Upper lobe of left lung (tissue), 6 donors: ENCODE results near the gene PRMT3. TPM values are rescaled to one million over a fixed set of nuclear protein-coding genes. Genes with fewer than 3 reads are reported as not detected.
"Not testable (repeated sequence)": the region's sequence is repeated elsewhere in the genome, so short reads cannot be mapped to it uniquely, and the experiment has no call there.

Experiments
- ATAC-seq, 2 donors: fragments of 200-7000 bp; cut with Tn5 transposase; one replicate each; pipeline ENCODE4 v1.9.1; 2022; ENCODE audit warnings: mild to moderate bottlenecking in 2 of 2, moderate library complexity in 2 of 2; ENCODE audit not compliant: low FRiP score in 2 of 2
- DNase-seq, 2 donors: peaks; one replicate each; pipeline ENCODE4 v3.0.0-alpha.2; 2019 to 2020
- H3K27ac ChIP-seq, 4 donors: fragments of 200-600 bp; sonication (generic); one replicate each; pipeline ENCODE4 v1.5.1; 2016 to 2019
- H3K27me3 ChIP-seq, 4 donors: fragments of 200-600 bp; sonication (generic); one replicate each; pipeline ENCODE4 v1.5.1; 2017 to 2019
- H3K36me3 ChIP-seq, 4 donors: fragments of 200-600 bp; sonication (generic); one replicate each; pipeline ENCODE4 v1.5.1; 2016 to 2019
- H3K4me1 ChIP-seq, 4 donors: fragments of 200-600 bp; sonication (generic); one replicate each; pipeline ENCODE4 v1.5.1; 2018 to 2019
- H3K4me3 ChIP-seq, 4 donors: fragments of 200-600 bp; sonication (generic); one replicate each; pipeline ENCODE4 v1.5.1; 2017 to 2019; ENCODE audit warnings: mild to moderate bottlenecking in 2 of 4, moderate library complexity in 1 of 4
- H3K9me3 ChIP-seq, 4 donors: fragments of 200-600 bp; sonication (generic); one replicate each; pipeline ENCODE4 v1.5.1; 2018 to 2019
- EP300 ChIP-seq, 4 donors: sonication (generic); formaldehyde crosslinking; IDR thresholded peaks; one replicate each; pipeline ENCODE4 v1.5.1; 2017; ENCODE audit warnings: antibody characterized with exemption in 4 of 4, control low read depth in 2 of 4
- POLR2A ChIP-seq, 4 donors: fragments of 450-650 bp; IDR thresholded peaks; one replicate each; pipeline ENCODE4 v1.5.1; 2016 to 2017; ENCODE audit warnings: antibody characterized with exemption in 4 of 4, mild to moderate bottlenecking in 2 of 4
- POLR2AphosphoS5 ChIP-seq, 2 donors: sonication (generic); formaldehyde crosslinking; IDR thresholded peaks; one replicate each; pipeline ENCODE4 v1.5.1; 2017; ENCODE audit warnings: antibody characterized with exemption in 2 of 2
- WGBS, 2 donors: methylation state at CpG; one replicate each; pipeline ENCODE4 v1.1.5; 2017 to 2018; 5-methylcytosine and 5-hydroxymethylcytosine counted together
- total RNA-seq, 6 donors: library from RNA; depleted of rRNA in 4 of 6; stranded (reverse); fragments of >200 nt in 4 of 6; gene quantifications; one replicate each; pipeline versions ENCODE4 v1.1.0 to v1.2.1, GENCODE V29; 2016 to 2021
- TF ChIP-seq, protein P1 (sequence below), 6 experiments: fragments of 450-650 bp in 4 of 6; fragments of 200-600 bp in 2 of 6; sonication (generic) in 2 of 6; IDR thresholded peaks; one replicate each; pipeline ENCODE4 v1.5.1; 2016 to 2019; ENCODE audit warnings: antibody characterized with exemption in 6 of 6
- donor health status: DM: no; HTN: no; CAD: no; lungs with moderate emphysema.
- donor health status: DM: no; HTN: yes; CAD: no; lungs with severe emphysema.

PRMT3 gene
- total RNA-seq, 6 donors from 2014 or later = 7.6 to 31.4 (median 13.1) TPM

DNA sequence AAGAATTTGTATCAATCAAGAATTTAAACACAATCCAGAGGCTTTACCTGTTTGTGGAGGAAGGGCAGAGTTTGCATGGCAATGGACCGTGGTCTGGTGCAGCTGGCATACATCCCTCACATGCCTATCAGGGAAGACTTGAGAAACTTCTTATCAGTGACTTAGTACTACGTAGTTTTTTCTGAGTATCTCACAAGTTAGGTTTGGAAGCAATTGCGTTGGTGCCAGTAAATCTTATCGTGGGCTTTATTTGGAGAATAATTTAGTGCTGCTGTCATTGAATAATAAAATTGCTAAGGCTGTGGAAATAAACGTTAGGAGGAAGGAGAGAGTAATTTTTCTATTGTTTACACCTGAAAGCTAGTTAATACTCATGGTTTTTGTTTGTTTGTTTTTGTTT, 72.3 kb downstream of the PRMT3 start:
- Histone ChIP-seq H3K27ac (no peak overlapping the region), H3K4me3 (no peak overlapping the region), H3K36me3 (peaks cover 0 to 10% (median 0%) of the 10 kb centered on the region in 4 donors), H3K4me1 (no peaks in the 10 kb centered on the region), H3K9me3 (no peaks in the 10 kb centered on the region), H3K27me3 (no peaks in the 10 kb centered on the region)
- DNase-seq (no peak), ATAC-seq (no peak)
- WGBS, 2 donors = 42 to 43% methylated on average over 5 of the region's 5 CpGs
- TF ChIP-seq, protein P1, sequence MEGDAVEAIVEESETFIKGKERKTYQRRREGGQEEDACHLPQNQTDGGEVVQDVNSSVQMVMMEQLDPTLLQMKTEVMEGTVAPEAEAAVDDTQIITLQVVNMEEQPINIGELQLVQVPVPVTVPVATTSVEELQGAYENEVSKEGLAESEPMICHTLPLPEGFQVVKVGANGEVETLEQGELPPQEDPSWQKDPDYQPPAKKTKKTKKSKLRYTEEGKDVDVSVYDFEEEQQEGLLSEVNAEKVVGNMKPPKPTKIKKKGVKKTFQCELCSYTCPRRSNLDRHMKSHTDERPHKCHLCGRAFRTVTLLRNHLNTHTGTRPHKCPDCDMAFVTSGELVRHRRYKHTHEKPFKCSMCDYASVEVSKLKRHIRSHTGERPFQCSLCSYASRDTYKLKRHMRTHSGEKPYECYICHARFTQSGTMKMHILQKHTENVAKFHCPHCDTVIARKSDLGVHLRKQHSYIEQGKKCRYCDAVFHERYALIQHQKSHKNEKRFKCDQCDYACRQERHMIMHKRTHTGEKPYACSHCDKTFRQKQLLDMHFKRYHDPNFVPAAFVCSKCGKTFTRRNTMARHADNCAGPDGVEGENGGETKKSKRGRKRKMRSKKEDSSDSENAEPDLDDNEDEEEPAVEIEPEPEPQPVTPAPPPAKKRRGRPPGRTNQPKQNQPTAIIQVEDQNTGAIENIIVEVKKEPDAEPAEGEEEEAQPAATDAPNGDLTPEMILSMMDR (IDR thresholded peaks at IDR 0.05) = no peak
- no peak for TF ChIP-seq POLR2A (IDR thresholded peaks at IDR 0.05)
- no peak for TF ChIP-seq EP300 (IDR thresholded peaks at IDR 0.05)
- TF ChIP-seq POLR2AphosphoS5 (IDR thresholded peaks at IDR 0.05) = no peak

DNA sequence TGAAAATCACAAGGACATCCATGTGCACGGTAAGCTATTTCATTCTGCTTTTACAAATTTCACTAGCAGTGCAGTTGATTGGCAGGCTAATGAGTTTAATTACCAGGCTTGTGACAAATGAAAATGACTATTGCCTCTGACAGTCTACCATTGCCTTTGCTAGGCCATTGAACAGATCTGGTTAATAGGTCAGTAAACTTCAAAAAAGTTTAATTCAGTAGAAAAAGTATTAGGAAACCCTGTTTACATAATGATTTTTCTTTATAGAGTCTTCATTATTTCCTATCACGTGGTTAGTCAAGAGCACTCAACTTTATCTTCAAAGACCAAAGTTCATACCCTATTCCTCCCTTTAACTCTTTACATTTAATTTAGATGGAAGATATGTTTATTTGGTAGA, 77.0 kb downstream of the PRMT3 start:
- H3K4me3 ChIP-seq = no peak overlapping the region
- ATAC-seq (no peak), DNase-seq (no peak)
- peaks cover 0 to 15% (median 0%) of the 10 kb centered on the region in 4 donors for H3K36me3 ChIP-seq
- no peaks in the 10 kb centered on the region for H3K9me3 ChIP-seq
- TF ChIP-seq POLR2A (IDR thresholded peaks at IDR 0.05) (no peak), POLR2AphosphoS5 (IDR thresholded peaks at IDR 0.05) (no peak), EP300 (IDR thresholded peaks at IDR 0.05) (no peak)
- TF ChIP-seq, protein P1 (IDR thresholded peaks at IDR 0.05) = no peak
- H3K27me3 ChIP-seq = no peaks in the 10 kb centered on the region
- WGBS, 2 donors = 64 to 78% methylated on average over 2 of the region's 2 CpGs
- no peaks in the 10 kb centered on the region for H3K4me1 ChIP-seq
- no peak overlapping the region for H3K27ac ChIP-seq

DNA sequence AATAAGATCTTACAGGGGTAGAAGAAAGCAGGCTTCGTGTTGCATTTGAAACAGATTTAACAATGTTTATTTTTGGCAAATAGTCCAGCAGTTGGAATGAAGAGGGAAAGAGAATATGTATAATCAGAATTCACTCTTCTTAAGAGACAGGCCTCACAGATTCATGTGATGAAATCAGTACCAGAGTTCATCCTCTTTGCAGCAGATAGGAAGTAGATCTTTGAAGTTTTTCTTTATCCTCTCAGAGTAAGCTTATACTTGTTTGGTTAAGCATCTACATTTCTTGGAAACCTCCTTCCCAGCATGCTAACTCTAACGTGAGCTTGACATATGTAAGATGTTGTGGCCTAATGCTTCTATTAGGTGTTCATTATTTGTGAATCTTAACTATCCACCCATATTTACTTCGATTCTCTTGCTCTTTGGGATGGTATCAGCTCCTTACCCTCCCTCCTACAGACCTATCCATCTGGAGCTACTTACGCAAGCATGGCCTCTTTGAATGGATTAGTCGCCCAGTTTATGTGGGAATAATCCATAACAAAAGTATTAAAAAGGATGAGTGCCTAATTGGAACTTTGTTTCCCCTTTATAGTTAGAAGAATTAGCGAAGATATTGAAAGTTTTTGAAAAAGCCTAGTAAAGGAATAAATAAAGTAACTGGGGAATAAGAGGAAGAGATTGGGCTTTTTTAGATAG, 80.1 kb downstream of the PRMT3 start:
- ATAC-seq = no peak
- WGBS, 2 donors = 85 to 87% methylated on average over 6 of the region's 6 CpGs

DNA sequence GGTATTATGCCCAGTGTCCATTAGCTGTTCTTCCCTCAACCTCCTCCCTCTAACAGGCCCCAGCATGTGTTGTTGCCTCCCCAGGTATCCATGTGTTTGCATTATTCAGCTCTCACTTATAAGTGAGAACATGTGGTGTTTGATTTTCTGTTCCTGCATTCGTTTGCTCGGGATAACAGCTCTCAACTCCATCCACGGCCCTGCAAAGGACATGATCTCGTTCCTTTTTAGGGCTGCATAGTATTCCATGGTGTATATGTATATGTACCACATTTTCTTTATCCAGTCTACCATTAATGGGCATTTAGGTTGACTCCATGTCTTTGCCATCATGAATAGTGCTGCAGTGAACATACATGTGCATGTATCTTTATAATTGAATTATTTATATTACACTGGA, 82.8 kb downstream of the PRMT3 start:
- DNase-seq = no peak
- Histone ChIP-seq H3K4me3 (no peak overlapping the region), H3K4me1 (peaks cover 3 to 16% (median 12%) of the 10 kb centered on the region in 4 donors), H3K9me3 (no peaks in the 10 kb centered on the region), H3K27me3 (no peaks in the 10 kb centered on the region), H3K27ac (no peak overlapping the region), H3K36me3 (peaks cover 0 to 5% (median 0%) of the 10 kb centered on the region in 4 donors)
- no peak for TF ChIP-seq EP300 (IDR thresholded peaks at IDR 0.05)
- no peak for TF ChIP-seq POLR2A (IDR thresholded peaks at IDR 0.05)
- 96 to 98% methylated on average over 4 of the region's 4 CpGs for WGBS, 2 donors
- no peak for ATAC-seq

More for the DNA sequence above, 80.1 kb downstream of the PRMT3 start:
- Histone ChIP-seq H3K4me1 (no peaks in the 10 kb centered on the region), H3K27me3 (no peaks in the 10 kb centered on the region), H3K27ac (no peak overlapping the region), H3K9me3 (no peaks in the 10 kb centered on the region), H3K4me3 (no peak overlapping the region), H3K36me3 (peaks cover 0 to 11% (median 0%) of the 10 kb centered on the region in 4 donors)
- no peak for DNase-seq
- TF ChIP-seq POLR2A (IDR thresholded peaks at IDR 0.05) = no peak
- no peak for TF ChIP-seq EP300 (IDR thresholded peaks at IDR 0.05)
- TF ChIP-seq, protein P1 (IDR thresholded peaks at IDR 0.05) = no peak
- no peak for TF ChIP-seq POLR2AphosphoS5 (IDR thresholded peaks at IDR 0.05)

DNA sequence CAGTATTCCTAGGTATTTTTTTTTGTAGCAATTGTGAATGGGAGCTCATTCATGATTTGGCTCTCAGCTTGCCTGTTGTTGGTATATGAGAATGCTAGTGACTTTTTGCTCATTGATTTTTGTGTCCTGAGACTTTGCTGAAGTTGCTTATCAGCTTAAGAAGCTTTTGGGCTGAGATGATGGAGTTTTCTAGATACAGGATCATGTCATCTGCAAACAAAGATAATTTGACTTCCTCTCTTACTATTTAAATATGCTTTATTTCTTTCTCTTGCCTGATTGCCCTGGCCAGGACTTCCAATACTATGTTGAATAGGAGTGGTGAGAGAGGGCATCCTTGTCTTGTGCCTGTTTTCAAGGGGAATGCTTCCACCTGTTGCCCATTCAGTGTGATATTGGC, 84.4 kb downstream of the PRMT3 start:
- H3K9me3 ChIP-seq, H3K36me3 ChIP-seq, H3K27me3 ChIP-seq, H3K27ac ChIP-seq, H3K4me3 ChIP-seq, ATAC-seq, DNase-seq: not testable (repeated sequence)
- H3K4me1 ChIP-seq = peaks cover 4 to 16% (median 14%) of the 10 kb centered on the region in 4 donors
